ENCODE results near the gene TTC29.

The TTC29 gene

GRCh38 chr4:146927695-146928094 is 18.0 kb downstream of the TTC29 start:
- no peak overlapping the region for H3K4me3 ChIP-seq
- no peak for DNase-seq
- intact Hi-C loops (cut with DNase I; ENCODE audit: low total_unique reads): no loop called here
- H3K27me3 ChIP-seq: no peaks in the 10 kb centered on the region
- H3K36me3 ChIP-seq: no peaks in the 10 kb centered on the region
- no peak overlapping the region for H3K27ac ChIP-seq
- no peaks in the 10 kb centered on the region for H3K9me3 ChIP-seq
- no peak for TF ChIP-seq CTCF (IDR thresholded peaks at IDR 0.05)
- H3K4me1 ChIP-seq: no peaks in the 10 kb centered on the region

GRCh38 chr4:146916479-146917076 is 29.1 kb downstream of the TTC29 start:
- H3K4me3 ChIP-seq: no peak overlapping the region
- TF ChIP-seq CTCF (IDR thresholded peaks at IDR 0.05): peak; percentile 55 to 60
- H3K27me3 ChIP-seq: no peaks in the 10 kb centered on the region
- H3K4me1 ChIP-seq: no peaks in the 10 kb centered on the region
- intact Hi-C loops (cut with DNase I; ENCODE audit: low total_unique reads): no loop called here
- DNase-seq: no peak
- H3K9me3 ChIP-seq: no peaks in the 10 kb centered on the region
- no peak overlapping the region for H3K27ac ChIP-seq
- H3K36me3 ChIP-seq: no peaks in the 10 kb centered on the region

- Histone ChIP-seq H3K4me1 (no peaks in the 10 kb centered on the region), H3K9me3 (no peaks in the 10 kb centered on the region), H3K27me3 (no peaks in the 10 kb centered on the region), H3K27ac (no peak overlapping the region), H3K4me3 (no peak overlapping the region), H3K36me3 (no peaks in the 10 kb centered on the region)
- intact Hi-C loops (cut with DNase I; ENCODE audit: low total_unique reads): no loop called here
- no peak for TF ChIP-seq CTCF (IDR thresholded peaks at IDR 0.05)
- no peak for DNase-seq
These were observed 30.5 kb downstream of the TTC29 start for GRCh38 chr4:146915132-146915531.

- H3K4me1 ChIP-seq: no peaks in the 10 kb centered on the region
- no peak for TF ChIP-seq CTCF (IDR thresholded peaks at IDR 0.05)
- no peak overlapping the region for H3K4me3 ChIP-seq
- DNase-seq: no peak
- H3K9me3 ChIP-seq: no peaks in the 10 kb centered on the region
- no peaks in the 10 kb centered on the region for H3K36me3 ChIP-seq
- no peak overlapping the region for H3K27ac ChIP-seq
- intact Hi-C loops (cut with DNase I; ENCODE audit: low total_unique reads): no loop called here
- H3K27me3 ChIP-seq: no peaks in the 10 kb centered on the region
These were observed 45.4 kb downstream of the TTC29 start for GRCh38 chr4:146900295-146900694.

GRCh38 chr4:146890301-146890700 is 55.4 kb downstream of the TTC29 start:
- H3K27ac ChIP-seq: no peak overlapping the region
- H3K36me3 ChIP-seq: no peaks in the 10 kb centered on the region
- no peak overlapping the region for H3K4me3 ChIP-seq
- intact Hi-C loops (cut with DNase I; ENCODE audit: low total_unique reads): no loop called here
- H3K4me1 ChIP-seq: no peaks in the 10 kb centered on the region
- no peaks in the 10 kb centered on the region for H3K9me3 ChIP-seq
- DNase-seq: no peak
- no peak for TF ChIP-seq CTCF (IDR thresholded peaks at IDR 0.05)
- H3K27me3 ChIP-seq: no peaks in the 10 kb centered on the region

- Histone ChIP-seq H3K9me3 (no peaks in the 10 kb centered on the region), H3K27me3 (no peaks in the 10 kb centered on the region), H3K4me1 (no peaks in the 10 kb centered on the region), H3K27ac (no peak overlapping the region), H3K4me3 (no peak overlapping the region), H3K36me3 (no peaks in the 10 kb centered on the region)
- no peak for DNase-seq
- intact Hi-C loops (cut with DNase I; ENCODE audit: low total_unique reads): no loop called here
- no peak for TF ChIP-seq CTCF (IDR thresholded peaks at IDR 0.05)
These were observed 62.6 kb downstream of the TTC29 start for GRCh38 chr4:146883070-146883469.

All from tibial artery (tissue), 4 donors.